Muscle layer of duodenum (tissue), 2 donors: ENCODE results near the gene SGK2.

Experiments
- H3K27ac ChIP-seq: one replicate; pipeline ENCODE4 v1.7.0; 2013; ENCODE audit warnings: mild to moderate bottlenecking, low read length
- H3K27me3 ChIP-seq: one replicate; pipeline ENCODE4 v1.7.0; 2013; ENCODE audit warnings: low read depth, mild to moderate bottlenecking, control low read depth, low read length
- H3K36me3 ChIP-seq, 2 donors: one replicate each; pipeline ENCODE4 v1.7.0; 2013; ENCODE audit warnings: low read length in 2 of 2, control low read depth in 1 of 2, mild to moderate bottlenecking in 1 of 2; ENCODE audit not compliant: insufficient read depth in 2 of 2, control insufficient read depth in 1 of 2
- H3K4me1 ChIP-seq, 2 donors: one replicate each; pipeline ENCODE4 v1.7.0; 2013; ENCODE audit warnings: low read length in 2 of 2, mild to moderate bottlenecking in 2 of 2, control low read depth in 1 of 2, moderate library complexity in 1 of 2; ENCODE audit not compliant: insufficient read depth in 2 of 2, control insufficient read depth in 1 of 2
- H3K4me3 ChIP-seq, 2 donors: one replicate each; pipeline ENCODE4 v1.7.0; 2013; ENCODE audit warnings: low read length in 2 of 2, low read depth in 1 of 2, mild to moderate bottlenecking in 1 of 2
- H3K9me3 ChIP-seq, 2 donors: one replicate each; pipeline ENCODE4 v1.7.0; 2013; ENCODE audit warnings: low read length in 2 of 2, control low read depth in 1 of 2, mild to moderate bottlenecking in 1 of 2; ENCODE audit not compliant: control insufficient read depth in 1 of 2
- donor health status: healthy.

SGK2 gene

DNA sequence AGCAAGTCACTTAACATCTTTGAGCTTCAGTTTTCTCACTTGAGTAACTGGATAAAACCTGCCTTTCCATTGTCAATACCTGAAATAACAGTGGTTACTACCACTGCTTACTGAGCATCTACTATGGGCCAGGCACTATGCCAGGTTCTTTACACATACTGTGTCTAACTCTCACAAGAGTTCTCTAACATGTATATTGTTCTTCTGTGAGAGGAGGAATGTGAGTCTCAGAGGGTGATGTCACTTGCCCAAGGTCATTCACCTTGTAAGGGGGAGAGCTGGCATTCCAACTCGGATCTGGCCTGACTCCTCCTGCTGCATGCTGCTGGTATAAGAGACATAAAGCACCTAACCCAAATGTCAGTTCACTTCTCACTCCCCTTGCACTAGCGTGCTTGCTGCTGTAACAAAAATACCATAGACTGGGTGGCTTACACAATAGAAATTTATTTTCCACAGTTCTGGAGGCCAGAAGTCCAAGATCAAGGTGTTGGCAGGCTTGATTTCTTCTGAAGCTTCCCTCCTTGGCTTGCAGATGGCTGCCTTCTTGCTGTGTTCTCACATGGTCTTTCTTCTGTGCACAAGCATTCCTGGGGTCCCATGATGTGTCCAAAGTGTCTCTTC, 21.9 kb upstream of the SGK2 start:
- Histone ChIP-seq H3K27ac (no peak overlapping the region), H3K4me1 (no peaks in the 10 kb centered on the region), H3K27me3 (no peaks in the 10 kb centered on the region), H3K36me3 (peaks cover 7 to 29% of the 10 kb centered on the region in 2 donors), H3K9me3 (no peaks in the 10 kb centered on the region), H3K4me3 (no peak overlapping the region)

DNA sequence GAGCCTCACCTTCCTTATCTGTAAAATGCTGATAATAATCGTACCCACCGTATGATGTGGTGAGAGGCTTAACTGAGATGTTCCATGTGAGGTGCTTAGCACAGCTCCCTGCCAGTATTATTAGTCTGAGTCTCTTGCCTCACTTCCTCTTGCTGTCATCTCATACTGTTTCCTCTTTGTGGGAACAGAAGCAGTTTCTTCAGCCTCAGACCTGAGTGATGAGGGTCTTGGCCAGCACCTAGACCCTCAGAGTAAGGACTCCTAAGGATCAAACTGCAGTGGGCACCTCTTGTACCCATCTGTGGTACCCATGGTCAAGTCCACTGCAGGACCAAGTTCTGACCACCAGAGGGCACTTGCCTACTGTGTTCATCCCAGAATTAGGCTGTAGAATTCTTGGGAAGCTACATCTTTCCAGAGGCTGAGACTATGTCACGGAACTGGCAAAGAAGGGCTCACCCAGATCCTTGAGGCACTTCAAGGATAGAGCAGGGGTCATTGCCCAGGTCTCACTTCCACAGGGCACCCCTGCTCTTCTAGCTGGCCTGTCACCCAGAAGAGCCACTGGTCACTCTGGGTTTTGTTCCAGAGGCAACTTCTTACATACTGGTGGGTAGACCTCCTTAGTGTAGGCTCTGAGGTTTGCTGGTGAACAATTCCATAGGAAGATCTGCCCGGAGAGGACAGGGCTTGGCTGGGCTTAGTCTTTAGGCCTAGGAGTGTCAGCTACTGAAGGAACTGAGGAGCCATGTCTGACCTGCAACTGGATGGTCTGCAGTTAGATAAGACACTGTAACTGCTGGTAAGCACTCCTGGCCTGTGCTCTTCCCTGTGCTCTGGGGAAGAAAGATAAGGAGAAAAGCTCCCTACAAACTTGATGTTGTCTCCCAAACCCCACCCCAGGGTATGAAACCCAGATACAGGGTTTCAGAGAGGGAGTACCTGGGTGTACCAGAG, 20.6 kb upstream of the SGK2 start:
- no peak overlapping the region for H3K27ac ChIP-seq
- H3K36me3 ChIP-seq, result peaks cover 7 to 29% of the 10 kb centered on the region in 2 donors
- H3K27me3 ChIP-seq, result no peaks in the 10 kb centered on the region
- H3K4me3 ChIP-seq, result no peak overlapping the region
- no peaks in the 10 kb centered on the region for H3K4me1 ChIP-seq
- H3K9me3 ChIP-seq, result no peaks in the 10 kb centered on the region

DNA sequence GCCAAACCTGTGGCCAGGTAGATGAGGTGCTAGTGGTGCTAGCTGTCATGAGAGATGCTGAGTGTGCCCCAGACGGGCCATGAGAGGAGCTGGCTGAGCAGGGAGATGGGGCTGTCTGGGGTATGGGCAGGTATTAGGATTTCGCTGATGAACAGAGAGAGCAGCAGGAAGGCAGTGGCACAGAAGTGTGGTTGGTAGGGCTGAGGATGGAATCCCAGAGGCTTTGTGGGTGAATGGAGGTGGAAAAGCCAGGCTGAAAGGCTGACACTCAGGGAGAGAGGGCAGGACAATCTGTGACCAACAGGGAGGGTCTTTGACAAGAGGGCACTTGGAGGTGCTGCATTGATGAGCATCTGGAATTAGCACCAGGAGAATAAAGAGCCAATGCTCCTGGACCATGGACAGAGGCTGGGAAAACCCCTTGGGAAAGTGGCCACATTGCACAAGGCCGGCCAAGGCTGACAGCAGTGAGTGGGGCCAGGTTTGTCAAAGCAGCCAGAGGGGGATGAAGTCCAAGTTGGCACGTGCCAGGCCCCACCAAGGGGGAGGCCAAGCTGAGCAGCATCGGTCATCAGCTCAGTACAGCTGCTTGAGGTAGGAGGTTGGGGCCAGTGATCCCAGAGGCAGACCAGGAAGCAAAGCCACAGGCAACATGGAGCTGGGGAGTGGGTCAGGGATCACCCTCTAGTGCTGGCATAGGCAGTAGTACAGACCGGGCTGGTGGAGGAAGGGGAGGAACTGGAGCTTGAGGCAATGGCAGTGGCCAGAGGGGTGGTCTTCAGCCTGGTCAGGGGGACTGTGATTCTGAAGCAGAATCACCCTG, 19.7 kb upstream of the SGK2 start:
- Histone ChIP-seq H3K27ac (no peak overlapping the region), H3K4me3 (no peak overlapping the region), H3K4me1 (no peaks in the 10 kb centered on the region), H3K9me3 (no peaks in the 10 kb centered on the region), H3K36me3 (peaks cover 7 to 29% of the 10 kb centered on the region in 2 donors), H3K27me3 (no peaks in the 10 kb centered on the region)

DNA sequence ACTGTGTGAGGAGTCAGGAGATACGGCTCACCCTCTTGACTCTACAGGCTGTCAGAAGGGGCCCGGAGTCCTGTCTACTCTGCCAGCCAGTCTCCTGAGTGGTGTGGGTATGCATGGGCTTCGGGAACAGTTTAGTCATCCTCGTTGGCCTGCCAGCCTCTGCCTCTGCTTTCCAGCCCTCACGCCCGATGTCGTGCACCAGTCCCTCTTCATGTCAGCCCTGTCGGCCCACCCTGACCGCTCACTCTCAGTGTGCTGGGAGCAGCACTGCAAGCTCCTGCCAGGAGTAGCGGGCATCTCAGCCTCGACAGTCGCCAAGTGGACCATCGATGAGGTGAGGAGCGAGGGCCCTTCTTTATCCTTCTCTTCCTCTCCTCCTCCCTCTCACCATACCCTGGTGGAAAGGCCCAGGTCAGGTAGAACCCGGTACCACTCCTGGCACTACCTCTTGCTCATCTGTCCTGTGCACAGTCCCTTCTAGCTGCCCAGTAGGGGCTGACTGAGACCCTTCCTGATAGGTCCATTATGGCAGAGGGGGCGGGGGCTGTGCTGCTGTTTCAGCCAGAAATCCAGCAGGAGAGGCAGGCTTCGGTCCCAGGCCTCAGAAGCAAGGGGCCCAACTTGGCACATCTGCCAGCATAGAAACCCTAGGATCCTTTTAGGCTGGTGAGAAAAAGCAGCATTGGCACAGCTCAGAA, 18.7 kb upstream of the SGK2 start:
- Histone ChIP-seq H3K4me1 (no peaks in the 10 kb centered on the region), H3K36me3 (peaks cover 4 to 26% of the 10 kb centered on the region in 2 donors), H3K27ac (no peak overlapping the region), H3K9me3 (no peaks in the 10 kb centered on the region), H3K27me3 (no peaks in the 10 kb centered on the region), H3K4me3 (no peak overlapping the region)

DNA sequence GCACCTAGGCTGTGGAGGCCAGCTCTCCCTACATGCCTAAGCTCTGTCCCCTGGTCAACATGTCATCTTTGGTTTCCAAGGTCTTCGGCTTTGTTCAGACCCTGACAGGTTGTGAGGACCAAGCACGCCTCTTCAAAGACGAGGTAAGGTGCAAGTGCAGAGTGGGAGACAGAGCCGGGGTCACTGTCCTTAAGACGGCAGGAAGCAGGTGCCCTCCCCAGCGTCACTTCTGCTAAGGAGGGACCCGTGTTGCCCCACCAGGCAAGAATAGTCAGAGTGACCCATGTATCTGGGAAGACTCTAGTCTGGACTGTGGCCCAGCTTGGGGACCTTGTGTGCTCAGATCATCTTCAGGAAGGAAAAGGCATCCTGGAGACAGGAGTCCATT, 18.2 kb upstream of the SGK2 start:
- H3K9me3 ChIP-seq, result no peaks in the 10 kb centered on the region
- H3K4me3 ChIP-seq, result no peak overlapping the region
- H3K27ac ChIP-seq, result no peak overlapping the region
- H3K27me3 ChIP-seq, result no peaks in the 10 kb centered on the region
- H3K4me1 ChIP-seq, result no peaks in the 10 kb centered on the region
- H3K36me3 ChIP-seq, result peaks cover 0 to 21% of the 10 kb centered on the region in 2 donors

DNA sequence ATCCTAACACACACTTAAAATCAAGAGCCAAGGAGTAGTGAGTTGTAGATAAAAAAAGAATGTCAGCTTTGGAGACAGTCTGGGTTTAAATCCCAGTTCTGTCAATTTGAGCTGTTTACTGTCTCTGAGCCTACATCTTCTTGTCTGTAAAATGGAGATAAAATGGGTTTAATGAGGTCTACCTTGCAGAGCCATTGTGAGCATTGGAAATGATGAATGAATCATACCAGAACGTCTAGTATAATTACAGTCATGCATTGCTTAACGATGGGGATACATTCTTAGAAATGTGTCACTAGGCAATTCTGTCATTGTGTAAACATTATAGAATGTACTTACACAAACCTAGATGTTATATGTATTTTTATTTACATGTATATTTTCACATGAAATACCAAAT, 17.6 kb upstream of the SGK2 start:
- Histone ChIP-seq H3K27me3 (no peaks in the 10 kb centered on the region), H3K27ac (no peak overlapping the region), H3K4me1 (no peaks in the 10 kb centered on the region), H3K4me3 (no peak overlapping the region), H3K9me3 (no peaks in the 10 kb centered on the region), H3K36me3 (peaks cover 0 to 18% of the 10 kb centered on the region in 2 donors)

DNA sequence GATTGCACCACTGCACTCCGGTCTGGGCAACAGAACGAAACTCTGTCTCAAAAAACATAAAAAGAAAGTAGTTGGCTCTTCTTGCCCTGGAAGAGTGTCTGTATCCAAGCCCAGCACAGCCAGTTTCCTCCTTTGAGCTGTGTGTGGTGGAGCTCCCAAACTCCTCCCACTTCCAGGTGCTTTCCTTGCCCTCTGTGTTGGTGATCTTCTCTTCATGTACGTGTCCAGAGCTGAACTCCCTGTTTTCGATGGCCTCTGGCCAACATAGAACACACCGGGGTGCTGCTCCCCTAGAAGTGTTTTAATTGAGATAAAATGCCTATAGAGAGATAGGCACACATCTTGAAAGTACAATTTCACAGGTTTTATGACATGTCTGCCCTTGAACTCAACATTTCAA, 16.7 kb upstream of the SGK2 start:
- Histone ChIP-seq H3K4me3 (no peak overlapping the region), H3K27me3 (no peaks in the 10 kb centered on the region), H3K27ac (no peak overlapping the region), H3K36me3 (peaks cover 0 to 12% of the 10 kb centered on the region in 2 donors), H3K4me1 (no peaks in the 10 kb centered on the region), H3K9me3 (no peaks in the 10 kb centered on the region)

DNA sequence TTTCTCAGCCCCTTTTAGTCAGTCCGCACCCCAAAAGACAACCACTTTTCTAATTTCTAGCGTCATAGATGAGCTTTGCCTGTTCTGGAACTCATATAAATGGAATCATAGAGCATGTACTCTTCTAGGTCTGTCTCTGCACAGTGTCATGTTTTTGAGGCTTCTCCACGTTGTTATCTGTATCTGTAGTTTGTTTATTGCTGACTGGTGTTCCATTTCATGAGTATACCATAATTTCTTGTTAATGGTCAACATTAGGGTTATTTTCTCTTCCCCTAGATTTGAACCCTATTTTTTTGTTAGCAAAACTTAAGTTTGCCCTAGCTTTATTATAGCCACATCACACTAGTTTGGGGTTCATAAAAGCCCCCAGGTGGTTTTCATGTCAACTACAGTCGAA, 16.2 kb upstream of the SGK2 start:
- no peak overlapping the region for H3K27ac ChIP-seq
- no peak overlapping the region for H3K4me3 ChIP-seq
- H3K36me3 ChIP-seq, result peaks cover 0 to 15% of the 10 kb centered on the region in 2 donors
- H3K27me3 ChIP-seq, result no peaks in the 10 kb centered on the region
- H3K9me3 ChIP-seq, result peaks cover 0 to 4% of the 10 kb centered on the region in 2 donors
- no peaks in the 10 kb centered on the region for H3K4me1 ChIP-seq

DNA sequence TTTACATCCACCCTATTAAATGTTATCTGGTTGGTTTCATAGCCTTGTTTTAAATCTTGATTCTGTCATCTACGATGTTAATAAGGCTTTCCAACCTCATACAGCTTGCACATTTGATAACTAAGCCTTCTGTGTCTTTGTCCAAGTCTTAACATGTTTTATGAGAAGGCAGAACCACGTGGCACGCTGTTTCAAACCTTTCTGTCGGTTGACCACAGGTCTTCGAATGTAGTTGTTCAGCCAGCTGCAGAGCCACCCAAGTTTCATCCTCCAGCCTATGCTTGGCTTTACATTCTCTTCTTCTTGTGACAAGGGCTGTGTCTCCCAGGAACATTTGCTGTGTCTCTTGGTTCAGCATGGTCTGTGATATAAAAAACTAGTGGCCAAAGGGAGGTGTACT, 15.7 kb upstream of the SGK2 start:
- no peak overlapping the region for H3K27ac ChIP-seq
- peaks cover 0 to 4% of the 10 kb centered on the region in 2 donors for H3K9me3 ChIP-seq
- H3K4me1 ChIP-seq, result no peaks in the 10 kb centered on the region
- peaks cover 0 to 19% of the 10 kb centered on the region in 2 donors for H3K36me3 ChIP-seq
- H3K27me3 ChIP-seq, result no peaks in the 10 kb centered on the region
- H3K4me3 ChIP-seq, result no peak overlapping the region

DNA sequence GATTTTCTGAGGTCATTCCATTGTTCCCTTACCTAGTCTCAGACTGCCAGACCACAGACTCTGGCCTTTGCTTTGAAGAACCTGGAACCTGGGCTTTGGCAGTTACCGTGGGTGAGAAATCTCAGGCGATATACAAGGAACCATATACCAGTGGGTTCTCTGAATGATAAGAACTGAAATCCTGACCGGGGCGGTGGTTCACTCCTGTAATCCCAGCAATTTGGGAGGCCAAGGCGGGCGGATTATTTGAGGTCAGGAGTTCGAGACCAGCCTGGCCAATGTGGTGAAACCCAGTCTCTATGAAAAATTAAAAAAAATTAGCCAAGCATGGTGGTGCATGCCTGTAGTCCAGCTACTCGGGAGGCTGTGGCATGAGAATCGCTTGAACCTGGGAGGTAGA, 14.3 kb upstream of the SGK2 start:
- H3K9me3 ChIP-seq, result peaks cover 0 to 4% of the 10 kb centered on the region in 2 donors
- no peak overlapping the region for H3K27ac ChIP-seq
- peaks cover 0 to 19% of the 10 kb centered on the region in 2 donors for H3K36me3 ChIP-seq
- H3K27me3 ChIP-seq, result no peaks in the 10 kb centered on the region
- H3K4me1 ChIP-seq, result no peaks in the 10 kb centered on the region
- no peak overlapping the region for H3K4me3 ChIP-seq
